Measurements from ENCODE around the gene SP4. TPM values are rescaled to one million over a fixed set of nuclear protein-coding genes. Genes with fewer than 3 reads are reported as not detected.

Gene SP4
- total and polyA plus RNA-seq, 8 donors: 4.3 to 10.7 (median 9.2) TPM

GRCh38 chr7:21454906-21455305 is 27.0 kb downstream of the SP4 start:
- TF ChIP-seq, protein P1, sequence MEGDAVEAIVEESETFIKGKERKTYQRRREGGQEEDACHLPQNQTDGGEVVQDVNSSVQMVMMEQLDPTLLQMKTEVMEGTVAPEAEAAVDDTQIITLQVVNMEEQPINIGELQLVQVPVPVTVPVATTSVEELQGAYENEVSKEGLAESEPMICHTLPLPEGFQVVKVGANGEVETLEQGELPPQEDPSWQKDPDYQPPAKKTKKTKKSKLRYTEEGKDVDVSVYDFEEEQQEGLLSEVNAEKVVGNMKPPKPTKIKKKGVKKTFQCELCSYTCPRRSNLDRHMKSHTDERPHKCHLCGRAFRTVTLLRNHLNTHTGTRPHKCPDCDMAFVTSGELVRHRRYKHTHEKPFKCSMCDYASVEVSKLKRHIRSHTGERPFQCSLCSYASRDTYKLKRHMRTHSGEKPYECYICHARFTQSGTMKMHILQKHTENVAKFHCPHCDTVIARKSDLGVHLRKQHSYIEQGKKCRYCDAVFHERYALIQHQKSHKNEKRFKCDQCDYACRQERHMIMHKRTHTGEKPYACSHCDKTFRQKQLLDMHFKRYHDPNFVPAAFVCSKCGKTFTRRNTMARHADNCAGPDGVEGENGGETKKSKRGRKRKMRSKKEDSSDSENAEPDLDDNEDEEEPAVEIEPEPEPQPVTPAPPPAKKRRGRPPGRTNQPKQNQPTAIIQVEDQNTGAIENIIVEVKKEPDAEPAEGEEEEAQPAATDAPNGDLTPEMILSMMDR (IDR thresholded peaks at IDR 0.05): no peak
- DNase-seq (no peak), ATAC-seq (no peak)
- Histone ChIP-seq H3K27me3 (no peaks in the 10 kb centered on the region), H3K36me3 (peaks cover 0 to 29% of the 10 kb centered on the region in 2 donors), H3K4me3 (no peak overlapping the region), H3K4me1 (peaks cover 0 to 9% of the 10 kb centered on the region in 2 donors), H3K27ac (no peak overlapping the region), H3K9me3 (peaks cover 0 to 24% of the 10 kb centered on the region in 2 donors)
- intact Hi-C loops (cut with DNase I): no loop called here

DNA sequence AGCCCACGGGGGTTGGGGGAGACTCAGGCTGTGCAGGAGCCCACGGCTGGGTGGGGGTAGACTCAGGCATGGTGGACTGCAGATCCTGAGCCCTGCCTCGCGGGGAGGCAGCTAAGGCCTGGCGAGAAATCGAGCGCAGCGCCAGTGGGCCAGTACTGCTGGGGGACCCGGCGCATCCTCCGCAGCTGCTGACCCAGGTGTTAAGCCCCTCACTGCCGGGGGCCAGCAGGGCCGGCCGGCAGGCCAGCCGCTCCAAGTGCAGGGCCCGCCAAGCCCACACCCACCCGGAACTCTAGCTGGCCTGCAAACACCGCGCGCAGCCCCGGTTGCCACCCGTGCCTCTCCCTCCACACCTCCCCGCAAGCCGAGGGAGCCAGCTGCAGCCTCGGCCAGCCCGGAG is 33.4 kb downstream of the SP4 start:
- DNase-seq (peak in 1 of 4 donors; percentile 65), ATAC-seq (no peak)
- TF ChIP-seq, protein P1 (IDR thresholded peaks at IDR 0.05): no peak
- H3K36me3 ChIP-seq: peaks cover 0 to 13% of the 10 kb centered on the region in 2 donors
- peaks cover 0 to 9% of the 10 kb centered on the region in 2 donors for H3K4me1 ChIP-seq
- intact Hi-C loops (cut with DNase I): no loop called here
- H3K4me3 ChIP-seq: no peak overlapping the region
- no peaks in the 10 kb centered on the region for H3K27me3 ChIP-seq
- peaks cover 0 to 3% of the 10 kb centered on the region in 2 donors for H3K9me3 ChIP-seq
- no peak overlapping the region for H3K27ac ChIP-seq

DNA sequence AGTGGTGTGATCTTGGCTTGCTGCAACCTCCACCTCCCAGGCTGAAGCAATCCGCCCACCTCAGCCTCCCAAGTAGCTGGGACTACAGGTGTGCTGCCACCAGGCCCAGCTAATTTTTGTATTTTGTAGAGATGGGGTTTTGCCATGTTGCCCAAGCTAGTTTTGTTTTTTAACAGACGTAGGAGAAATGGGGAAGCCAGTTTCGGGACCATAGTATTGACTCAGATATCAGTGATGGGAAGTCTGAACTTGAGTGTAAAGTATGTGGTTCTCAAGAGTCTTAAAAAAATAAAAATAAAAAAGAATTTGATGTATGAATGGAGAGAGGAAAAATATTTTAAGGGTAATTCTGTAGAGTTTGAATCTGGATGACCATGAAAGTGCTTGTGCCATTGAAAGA is 34.2 kb downstream of the SP4 start:
- TF ChIP-seq, protein P1 (IDR thresholded peaks at IDR 0.05): no peak
- Histone ChIP-seq H3K27me3 (no peaks in the 10 kb centered on the region), H3K4me3 (no peak overlapping the region), H3K27ac (no peak overlapping the region), H3K4me1 (peaks cover 0 to 9% of the 10 kb centered on the region in 2 donors), H3K9me3 (peaks cover 0 to 3% of the 10 kb centered on the region in 2 donors), H3K36me3 (peaks cover 0 to 9% of the 10 kb centered on the region in 2 donors)
- DNase-seq (no peak), ATAC-seq (no peak)
- intact Hi-C loops (cut with DNase I): no loop called here

DNA sequence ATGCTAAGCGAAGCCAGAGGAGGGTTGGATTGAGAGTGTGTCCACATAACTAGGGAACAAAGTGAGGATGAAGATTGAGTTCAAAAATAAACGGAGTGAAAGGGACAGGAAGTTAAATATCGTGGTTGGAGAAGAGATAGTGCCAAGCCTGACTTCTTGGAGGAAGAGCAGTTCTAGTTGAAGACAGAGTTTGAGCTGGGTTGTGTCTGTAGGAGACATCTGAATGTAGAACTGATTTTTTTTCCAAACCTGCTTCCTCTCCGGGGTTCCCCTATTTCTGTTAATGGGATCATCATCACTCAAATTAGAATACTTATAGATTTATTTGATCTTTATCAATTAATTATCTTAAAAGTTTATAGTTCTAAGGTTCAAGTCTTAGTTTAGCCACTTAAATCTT is 35.6 kb downstream of the SP4 start:
- ATAC-seq (no peak), DNase-seq (no peak)
- Histone ChIP-seq H3K27me3 (no peaks in the 10 kb centered on the region), H3K27ac (no peak overlapping the region), H3K4me3 (no peak overlapping the region), H3K9me3 (peaks cover 0 to 3% of the 10 kb centered on the region in 2 donors), H3K4me1 (peaks cover 0 to 5% of the 10 kb centered on the region in 2 donors), H3K36me3 (peaks cover 0 to 9% of the 10 kb centered on the region in 2 donors)
- intact Hi-C loops (cut with DNase I): no loop called here
- TF ChIP-seq, protein P1 (IDR thresholded peaks at IDR 0.05): no peak

- H3K36me3 ChIP-seq: no peaks in the 10 kb centered on the region
- H3K27ac ChIP-seq: no peak overlapping the region
- no peaks in the 10 kb centered on the region for H3K4me1 ChIP-seq
- no peaks in the 10 kb centered on the region for H3K27me3 ChIP-seq
- intact Hi-C loops (cut with DNase I): no loop called here
- TF ChIP-seq, protein P1 (IDR thresholded peaks at IDR 0.05): no peak
- H3K9me3 ChIP-seq: no peaks in the 10 kb centered on the region
- H3K4me3 ChIP-seq: no peak overlapping the region
- DNase-seq (no peak), ATAC-seq (no peak)
Measured at GRCh38 chr7:21468969-21469368, 41.1 kb downstream of the SP4 start.
